HCT116 (cell line): ENCODE data around the gene CNTN5. TPM values are rescaled to one million over a fixed set of nuclear protein-coding genes. Genes with fewer than 3 reads are reported as not detected.

Experiments
- ATAC-seq: fragments of 200-7000 bp; cut with Tn5 transposase; 2 replicates; pipeline ENCODE4 v1.9.1; 2020; ENCODE audit warnings: mild to moderate bottlenecking, moderate library complexity
- BruUV-seq: library from RNA; stranded (reverse); fragments of 400-500 nt; replicated peaks from 2 replicates; lab custom pipeline; 2021; lab: Mats Ljungman, UMichigan
- CTCF ChIA-PET: fragments of 300-600 bp; sonication (Branson Sonifier 250); formaldehyde crosslinking; loops from one replicate; lab custom pipeline; 2021; ENCODE audit warnings: antibody characterized with exemption; lab: Charles Lee
- POLR2A ChIA-PET: fragments of 300-600, 350-600 bp; sonication (Branson Sonifier 250); formaldehyde crosslinking; loops from one replicate; lab custom pipeline; 2021; ENCODE audit warnings: antibody characterized with exemption; lab: Charles Lee
- RAD21 ChIA-PET, 2 experiments: fragments of 300-600 bp; sonication (Branson Sonifier 250); formaldehyde crosslinking; loops; one replicate each; lab custom pipeline; 2023; ENCODE audit warnings: low total read pairs in 2 of 2; ENCODE audit not compliant: uncharacterized antibody in 2 of 2, unreplicated experiment in 2 of 2, low non-redundant PET in 1 of 2; lab: Charles Lee
- DNase-seq: peaks from one replicate; pipeline ENCODE4 v3.0.0-alpha.2; 2010; ENCODE audit warnings: low read depth, low spot score
- H2AFZ ChIP-seq: fragments of 200-600 bp; shearing (Covaris generic), sonication (generic); 2 replicates; pipeline ENCODE4 v1.6.1; 2017; ENCODE audit warnings: low read depth, mixed run types, mixed read lengths, antibody characterized with exemption, low read length; ENCODE audit not compliant: poor library complexity, severe bottlenecking
- H3K27ac ChIP-seq: 2 replicates; pipeline ENCODE4 v1.5.1; 2012; ENCODE audit warnings: low read depth, low read length
- H3K27me3 ChIP-seq: fragments of 200-600 bp; sonication (generic); 2 replicates; pipeline ENCODE4 v1.6.1; 2016; ENCODE audit warnings: mixed run types, low read length, mixed read lengths; ENCODE audit not compliant: insufficient read depth
- H3K36me3 ChIP-seq, 2 experiments: fragments of 200-500 bp in 1 of 2; fragments of 200-600 bp in 1 of 2; sonication (Bioruptor generic) in 1 of 2; sonication (generic) in 1 of 2; 2 replicates each; pipeline versions ENCODE4 v1.5.1 to v1.6.1; 2014 to 2016; ENCODE audit warnings: low read length in 2 of 2, inconsistent platforms in 1 of 2, mixed read lengths in 1 of 2, mixed run types in 1 of 2; ENCODE audit not compliant: insufficient read depth in 2 of 2, control insufficient read depth in 1 of 2
- H3K4me1 ChIP-seq, 2 experiments: fragments of 200-600 bp in 1 of 2; sonication (generic) in 1 of 2; 2 replicates each; pipeline versions ENCODE4 v1.5.1 to v1.6.1; 2012 to 2017; ENCODE audit warnings: low read length in 2 of 2, inconsistent platforms in 1 of 2, mild to moderate bottlenecking in 1 of 2, mixed read lengths in 1 of 2, mixed run types in 1 of 2, moderate library complexity in 1 of 2; ENCODE audit not compliant: insufficient read depth in 2 of 2, control insufficient read depth in 1 of 2
- H3K4me2 ChIP-seq: fragments of 200-600 bp; sonication (generic); 2 replicates; pipeline ENCODE4 v1.6.1; 2017; ENCODE audit warnings: mixed run types, low read length, mixed read lengths
- H3K4me3 ChIP-seq, 2 experiments: fragments of 200-600 bp in 1 of 2; sonication (generic) in 1 of 2; replicated peaks in 1 of 2; 2 replicates each; pipeline ENCODE4 v1.5.1; 2011 to 2016; ENCODE audit warnings: low read length in 2 of 2, control low read depth in 1 of 2, low read depth in 1 of 2, mild to moderate bottlenecking in 1 of 2, mixed read lengths in 1 of 2, mixed run types in 1 of 2
- H3K79me2 ChIP-seq: fragments of 200-600 bp; sonication (generic); 2 replicates; pipeline ENCODE4 v1.6.1; 2017; ENCODE audit warnings: mild to moderate bottlenecking, mixed run types, low read length, moderate library complexity, mixed read lengths; ENCODE audit not compliant: insufficient read depth
- H3K9ac ChIP-seq: fragments of 200-600 bp; sonication (generic); 2 replicates; pipeline ENCODE4 v1.6.1; 2016; ENCODE audit warnings: low read length, mixed read lengths
- H3K9me2 ChIP-seq: fragments of 200-600 bp; sonication (generic), shearing (Covaris generic); 2 replicates; pipeline ENCODE4 v1.6.1; 2017; ENCODE audit warnings: mixed run types, mild to moderate bottlenecking, moderate library complexity; ENCODE audit not compliant: insufficient read depth
- H3K9me3 ChIP-seq, 2 experiments: fragments of 200-500 bp in 1 of 2; fragments of 200-600 bp in 1 of 2; sonication (Bioruptor generic) in 1 of 2; sonication (generic) in 1 of 2; 2 replicates each; pipeline ENCODE4 v1.6.1; 2014 to 2017; ENCODE audit warnings: low read length in 2 of 2, mixed read lengths in 2 of 2, inconsistent platforms in 1 of 2, low read depth in 1 of 2, mild to moderate bottlenecking in 1 of 2, mixed run types in 1 of 2, moderate library complexity in 1 of 2; ENCODE audit not compliant: control insufficient read depth in 1 of 2, insufficient read depth in 1 of 2
- H4K20me1 ChIP-seq: fragments of 200-600 bp; sonication (generic), shearing (Covaris generic); 2 replicates; pipeline ENCODE4 v1.6.1; 2017; ENCODE audit warnings: mixed run types, mild to moderate bottlenecking, moderate library complexity; ENCODE audit not compliant: insufficient read depth
- ATF3 ChIP-seq: IDR thresholded peaks from 2 replicates; pipeline ENCODE4 v1.6.1; 2012
- CEBPB ChIP-seq: IDR thresholded peaks from 2 replicates; pipeline ENCODE4 v1.6.1; 2012; ENCODE audit warnings: low read depth
- ELF1 ChIP-seq: IDR thresholded peaks from 2 replicates; pipeline ENCODE4 v1.6.1; 2012; ENCODE audit warnings: low read depth, borderline replicate concordance
- EZH2phosphoT487 ChIP-seq: fragments of 200-600 bp; IDR thresholded peaks from 2 replicates; pipeline ENCODE4 v1.6.1; 2018; ENCODE audit warnings: antibody characterized with exemption, borderline replicate concordance
- FOSL1 ChIP-seq: IDR thresholded peaks from 2 replicates; pipeline ENCODE4 v1.6.1; 2012; ENCODE audit warnings: low read depth
- JUND ChIP-seq: IDR thresholded peaks from 2 replicates; pipeline ENCODE4 v1.6.1; 2012
- POLR2A ChIP-seq: IDR thresholded peaks from 2 replicates; pipeline ENCODE4 v1.7.0; 2011; ENCODE audit warnings: borderline replicate concordance; ENCODE audit not compliant: insufficient read depth, insufficient read length; ENCODE audit errors: extremely low read depth
- POLR2AphosphoS5 ChIP-seq: IDR thresholded peaks from 2 replicates; pipeline ENCODE4 v1.6.1; 2011; ENCODE audit warnings: mild to moderate bottlenecking, low read depth, low read length, moderate library complexity
- RAD21 ChIP-seq: IDR thresholded peaks from 2 replicates; pipeline ENCODE4 v1.6.1; 2012; ENCODE audit warnings: low read depth, mild to moderate bottlenecking
- SIN3A ChIP-seq: IDR thresholded peaks from 2 replicates; pipeline ENCODE4 v1.6.1; 2012; ENCODE audit warnings: low read depth
- SRF ChIP-seq: IDR thresholded peaks from 2 replicates; pipeline ENCODE4 v1.6.1; 2012; ENCODE audit warnings: low read depth
- ZNF274 ChIP-seq: fragments of 200-500 bp; sonication (Bioruptor generic); IDR thresholded peaks from 2 replicates; pipeline ENCODE4 v1.6.1; 2014; ENCODE audit warnings: mild to moderate bottlenecking, low read depth, low read length, inconsistent platforms
- intact Hi-C: fragments of 100-400 bp; cut with micrococcal nuclease; formaldehyde crosslinking; loops from 2 replicates; pipeline ENCODE4 v1.10.0; 2022
- total RNA-seq: library from RNA; stranded (reverse); gene quantifications from one replicate; pipeline ENCODE4 v1.2.1, GENCODE V29; 2021; ENCODE audit not compliant: unreplicated experiment
- TF ChIP-seq, protein P1 (sequence below): IDR thresholded peaks from 2 replicates; pipeline ENCODE4 v1.6.1; 2012; ENCODE audit warnings: low read depth
- TF ChIP-seq, protein P2 (sequence below): IDR thresholded peaks from 2 replicates; pipeline ENCODE4 v1.6.1; 2012
- TF ChIP-seq, protein P3 (sequence below), 3 experiments: fragments of 200-600 bp in 1 of 3; sonication (generic) in 1 of 3; IDR thresholded peaks in 2 of 3; conservative IDR thresholded peaks in 1 of 3; 2 replicates each; pipeline ENCODE4 v1.5.1; 2012 to 2017; ENCODE audit warnings: low read depth in 2 of 3, low read length in 2 of 3, antibody characterized with exemption in 1 of 3, borderline replicate concordance in 1 of 3, control low read depth in 1 of 3, mild to moderate bottlenecking in 1 of 3, mixed read lengths in 1 of 3, mixed run types in 1 of 3, moderate library complexity in 1 of 3; ENCODE audit not compliant: insufficient read depth in 1 of 3

Gene CNTN5
- total RNA-seq, 1 experiment from 2014 or later: not detected

DNA sequence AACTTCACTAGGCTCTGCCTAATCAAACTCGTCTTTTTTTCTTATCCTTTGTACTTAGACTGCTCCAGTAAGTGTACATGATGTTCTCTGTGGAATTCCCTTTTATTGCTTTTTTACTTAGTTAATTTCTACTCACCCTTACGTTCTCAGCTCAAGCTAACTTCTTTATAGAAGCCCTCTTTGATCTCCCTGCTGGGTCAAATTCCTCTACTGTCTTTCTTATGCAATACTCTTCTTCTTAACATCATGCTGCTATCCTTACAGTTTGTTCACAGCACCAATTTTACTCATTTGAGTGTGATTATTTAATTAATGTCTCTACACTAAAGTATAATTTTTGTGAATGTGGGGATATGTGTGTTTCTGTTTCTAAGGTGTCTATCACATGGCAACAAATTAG lies 498.3 kb downstream of the CNTN5 start:
- peaks cover 5 to 7% of the 10 kb centered on the region in 2 experiments; a peak in 2 of 4 replicates for H3K9me3 ChIP-seq
- ATAC-seq (no peak), DNase-seq (no peak)
- intact Hi-C loops: no loop called here
- H3K36me3 ChIP-seq: no peaks in the 10 kb centered on the region
- H3K9me2 ChIP-seq: no peaks in the 10 kb centered on the region
- H3K79me2 ChIP-seq: no peaks in the 10 kb centered on the region
- RAD21 ChIA-PET: no interaction called here
- no peak overlapping the region for H3K9ac ChIP-seq
- CTCF ChIA-PET: no interaction called here
- H3K27me3 ChIP-seq: no peaks in the 10 kb centered on the region
- no peak for TF ChIP-seq JUND
- no peak for TF ChIP-seq POLR2AphosphoS5
- no peak for TF ChIP-seq SRF
- no peak for TF ChIP-seq CEBPB
- no peak for TF ChIP-seq ATF3
- TF ChIP-seq EZH2phosphoT487: no peak
- no peak for TF ChIP-seq ELF1
- TF ChIP-seq ZNF274: no peak
- no peak overlapping the region for H3K27ac ChIP-seq
- POLR2A ChIA-PET: no interaction called here
- no peak overlapping the region for H3K4me2 ChIP-seq
- H3K4me1 ChIP-seq: no peaks in the 10 kb centered on the region
- H3K4me3 ChIP-seq: no peak overlapping the region
- BruUV-seq: no TSS peak
- no peak overlapping the region for H2AFZ ChIP-seq
- no peaks in the 10 kb centered on the region for H4K20me1 ChIP-seq

DNA sequence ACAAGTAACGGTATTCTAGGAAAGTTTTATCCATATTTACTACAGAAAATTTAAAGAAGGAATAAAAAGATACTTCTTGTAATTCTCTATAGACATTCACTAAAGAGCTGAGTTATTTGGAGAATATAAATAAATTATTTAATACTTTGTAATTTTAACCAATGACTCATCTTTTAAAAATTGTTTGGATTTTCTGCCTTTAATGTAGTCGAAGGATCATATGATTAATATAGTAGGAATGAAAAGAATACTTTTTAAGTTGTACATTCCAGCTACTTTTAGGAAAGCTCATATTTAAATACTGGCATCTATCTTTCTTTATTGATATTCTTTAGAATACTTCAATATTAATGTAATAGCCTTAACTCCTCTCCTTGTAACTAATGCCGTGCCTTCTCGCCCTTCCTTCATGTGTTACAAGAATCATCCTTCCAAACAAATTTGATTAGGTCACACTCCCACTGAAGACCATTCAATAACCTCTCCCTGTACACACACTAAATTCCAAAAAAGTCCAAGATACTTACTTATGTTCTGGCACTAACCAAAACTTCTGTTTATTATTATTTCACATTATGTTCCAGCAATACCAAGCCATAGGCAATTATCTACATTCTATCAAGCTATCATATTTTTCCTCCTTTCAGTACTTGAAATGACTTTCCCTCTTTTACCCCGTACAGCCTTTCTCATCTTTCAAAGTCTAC lies 501.9 kb downstream of the CNTN5 start:
- no peak overlapping the region for H3K9ac ChIP-seq
- no peak overlapping the region for H3K27ac ChIP-seq
- H3K9me3 ChIP-seq: peaks cover under 1 to 9% of the 10 kb centered on the region in 2 experiments; a peak in 2 of 4 replicates
- H3K79me2 ChIP-seq: no peaks in the 10 kb centered on the region
- H3K27me3 ChIP-seq: no peaks in the 10 kb centered on the region
- ATAC-seq (no peak), DNase-seq (no peak)
- ChIA-PET POLR2A (no interaction called here), RAD21 (no interaction called here), CTCF (no interaction called here)
- no peak overlapping the region for H3K4me2 ChIP-seq
- no peak overlapping the region for H2AFZ ChIP-seq
- H3K4me3 ChIP-seq: no peak overlapping the region
- H3K4me1 ChIP-seq: no peaks in the 10 kb centered on the region
- H3K9me2 ChIP-seq: no peaks in the 10 kb centered on the region
- H3K36me3 ChIP-seq: no peaks in the 10 kb centered on the region
- intact Hi-C loops: no loop called here
- H4K20me1 ChIP-seq: no peaks in the 10 kb centered on the region
- no TSS peak for BruUV-seq
- TF ChIP-seq, protein P1, sequence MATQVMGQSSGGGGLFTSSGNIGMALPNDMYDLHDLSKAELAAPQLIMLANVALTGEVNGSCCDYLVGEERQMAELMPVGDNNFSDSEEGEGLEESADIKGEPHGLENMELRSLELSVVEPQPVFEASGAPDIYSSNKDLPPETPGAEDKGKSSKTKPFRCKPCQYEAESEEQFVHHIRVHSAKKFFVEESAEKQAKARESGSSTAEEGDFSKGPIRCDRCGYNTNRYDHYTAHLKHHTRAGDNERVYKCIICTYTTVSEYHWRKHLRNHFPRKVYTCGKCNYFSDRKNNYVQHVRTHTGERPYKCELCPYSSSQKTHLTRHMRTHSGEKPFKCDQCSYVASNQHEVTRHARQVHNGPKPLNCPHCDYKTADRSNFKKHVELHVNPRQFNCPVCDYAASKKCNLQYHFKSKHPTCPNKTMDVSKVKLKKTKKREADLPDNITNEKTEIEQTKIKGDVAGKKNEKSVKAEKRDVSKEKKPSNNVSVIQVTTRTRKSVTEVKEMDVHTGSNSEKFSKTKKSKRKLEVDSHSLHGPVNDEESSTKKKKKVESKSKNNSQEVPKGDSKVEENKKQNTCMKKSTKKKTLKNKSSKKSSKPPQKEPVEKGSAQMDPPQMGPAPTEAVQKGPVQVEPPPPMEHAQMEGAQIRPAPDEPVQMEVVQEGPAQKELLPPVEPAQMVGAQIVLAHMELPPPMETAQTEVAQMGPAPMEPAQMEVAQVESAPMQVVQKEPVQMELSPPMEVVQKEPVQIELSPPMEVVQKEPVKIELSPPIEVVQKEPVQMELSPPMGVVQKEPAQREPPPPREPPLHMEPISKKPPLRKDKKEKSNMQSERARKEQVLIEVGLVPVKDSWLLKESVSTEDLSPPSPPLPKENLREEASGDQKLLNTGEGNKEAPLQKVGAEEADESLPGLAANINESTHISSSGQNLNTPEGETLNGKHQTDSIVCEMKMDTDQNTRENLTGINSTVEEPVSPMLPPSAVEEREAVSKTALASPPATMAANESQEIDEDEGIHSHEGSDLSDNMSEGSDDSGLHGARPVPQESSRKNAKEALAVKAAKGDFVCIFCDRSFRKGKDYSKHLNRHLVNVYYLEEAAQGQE: no peak
- TF ChIP-seq SRF (no peak), FOSL1 (no peak), RAD21 (no peak), SIN3A (no peak), ZNF274 (no peak), CEBPB (no peak), POLR2A (no peak)
- TF ChIP-seq, protein P2, sequence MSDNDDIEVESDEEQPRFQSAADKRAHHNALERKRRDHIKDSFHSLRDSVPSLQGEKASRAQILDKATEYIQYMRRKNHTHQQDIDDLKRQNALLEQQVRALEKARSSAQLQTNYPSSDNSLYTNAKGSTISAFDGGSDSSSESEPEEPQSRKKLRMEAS: no peak
- TF ChIP-seq, protein P3, sequence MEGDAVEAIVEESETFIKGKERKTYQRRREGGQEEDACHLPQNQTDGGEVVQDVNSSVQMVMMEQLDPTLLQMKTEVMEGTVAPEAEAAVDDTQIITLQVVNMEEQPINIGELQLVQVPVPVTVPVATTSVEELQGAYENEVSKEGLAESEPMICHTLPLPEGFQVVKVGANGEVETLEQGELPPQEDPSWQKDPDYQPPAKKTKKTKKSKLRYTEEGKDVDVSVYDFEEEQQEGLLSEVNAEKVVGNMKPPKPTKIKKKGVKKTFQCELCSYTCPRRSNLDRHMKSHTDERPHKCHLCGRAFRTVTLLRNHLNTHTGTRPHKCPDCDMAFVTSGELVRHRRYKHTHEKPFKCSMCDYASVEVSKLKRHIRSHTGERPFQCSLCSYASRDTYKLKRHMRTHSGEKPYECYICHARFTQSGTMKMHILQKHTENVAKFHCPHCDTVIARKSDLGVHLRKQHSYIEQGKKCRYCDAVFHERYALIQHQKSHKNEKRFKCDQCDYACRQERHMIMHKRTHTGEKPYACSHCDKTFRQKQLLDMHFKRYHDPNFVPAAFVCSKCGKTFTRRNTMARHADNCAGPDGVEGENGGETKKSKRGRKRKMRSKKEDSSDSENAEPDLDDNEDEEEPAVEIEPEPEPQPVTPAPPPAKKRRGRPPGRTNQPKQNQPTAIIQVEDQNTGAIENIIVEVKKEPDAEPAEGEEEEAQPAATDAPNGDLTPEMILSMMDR (IDR thresholded peaks at IDR 0.05 in 2 of 3, conservative IDR thresholded peaks at IDR 0.05 in 1 of 3; ENCODE audit: borderline replicate concordance in 1 of 3, insufficient read depth in 1 of 3, low read depth in 2 of 3, low read length in 2 of 3): no peak
